HG03139 (cell line): ENCODE results near the gene SLIT3.

ENCODE experiments used
- ATAC-seq: cut with Tn5 transposase; IDR thresholded peaks from one replicate; pipeline ENCODE4 v1.9.1; 2021; ENCODE audit not compliant: unreplicated experiment

The SLIT3 gene

DNA sequence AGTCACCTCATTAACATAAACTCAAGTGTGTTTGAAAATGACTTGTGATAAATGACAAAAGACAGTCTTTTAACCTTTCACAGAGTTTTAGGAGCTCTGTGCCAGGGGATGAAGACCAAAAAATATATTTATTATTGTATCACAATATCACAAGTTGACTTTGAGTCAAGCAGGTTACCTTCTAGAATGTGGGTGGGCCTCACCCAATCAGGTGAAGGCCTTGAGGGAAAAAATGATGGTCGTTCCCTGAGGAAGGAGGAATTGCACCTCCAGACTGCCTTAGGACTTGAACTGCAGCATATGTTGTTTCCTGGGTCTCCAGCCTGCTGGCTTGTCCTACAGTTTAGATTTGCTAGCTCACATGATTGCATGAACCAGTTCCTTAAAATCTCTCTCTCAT, 680.1 kb downstream of the SLIT3 start:
- no peak for ATAC-seq

DNA sequence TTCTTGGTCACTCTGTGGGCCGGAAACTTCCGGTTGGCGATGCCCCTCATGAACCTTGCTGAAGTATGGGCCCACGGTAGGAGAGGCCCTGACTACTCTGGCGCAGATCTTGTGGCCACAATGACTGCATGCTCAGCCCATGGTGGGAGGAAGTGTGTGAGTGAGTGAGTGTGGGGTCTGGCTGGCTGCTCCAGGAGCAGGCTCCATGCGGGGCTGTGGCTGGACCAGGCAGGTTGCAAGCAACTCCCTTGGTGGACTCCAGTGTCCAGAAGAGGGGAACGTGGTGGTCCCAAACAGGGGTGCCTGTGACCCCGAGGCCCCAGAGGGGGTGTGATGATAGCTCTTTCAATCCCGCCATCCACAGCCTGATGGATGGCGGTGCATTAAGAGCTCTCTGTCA, 686.3 kb downstream of the SLIT3 start:
- ATAC-seq: no peak

DNA sequence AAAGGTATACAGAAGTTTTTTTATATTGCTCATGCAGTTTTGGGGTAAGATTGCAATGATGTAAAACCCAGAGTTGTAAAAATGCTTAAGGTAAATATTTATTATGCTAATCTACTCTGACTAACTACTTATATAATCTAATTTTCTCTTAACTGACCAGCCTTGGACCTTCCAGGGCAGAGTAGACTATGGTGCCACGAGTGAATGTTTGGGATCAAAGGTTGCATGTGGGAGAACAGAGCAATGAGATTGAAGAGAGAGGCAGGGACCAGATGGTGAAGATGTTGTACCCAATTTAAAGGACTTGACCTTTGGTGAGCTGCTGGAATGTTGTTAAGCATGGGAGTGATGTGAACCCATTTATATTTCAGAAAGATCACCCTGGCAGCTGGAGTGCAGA, 686.9 kb downstream of the SLIT3 start:
- ATAC-seq: no peak

DNA sequence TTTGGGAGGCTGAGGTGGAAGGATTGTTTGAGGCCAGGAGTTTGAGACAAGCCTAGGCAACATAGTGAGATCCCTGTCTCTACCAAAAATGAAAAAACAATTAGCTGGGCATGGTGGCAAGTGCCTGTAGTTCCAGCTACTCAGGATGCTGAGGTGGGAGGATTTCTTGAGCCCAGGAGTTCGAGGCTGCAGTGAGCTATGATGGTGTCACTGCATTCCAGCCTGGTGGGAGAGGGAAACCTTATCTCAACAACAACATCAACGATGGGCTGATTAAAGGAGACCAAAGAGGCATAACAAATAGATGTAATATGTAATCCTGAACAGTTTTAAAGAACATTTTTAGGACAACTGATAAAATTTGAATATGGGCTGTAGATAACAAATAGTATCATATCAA, 687.5 kb downstream of the SLIT3 start:
- no peak for ATAC-seq

DNA sequence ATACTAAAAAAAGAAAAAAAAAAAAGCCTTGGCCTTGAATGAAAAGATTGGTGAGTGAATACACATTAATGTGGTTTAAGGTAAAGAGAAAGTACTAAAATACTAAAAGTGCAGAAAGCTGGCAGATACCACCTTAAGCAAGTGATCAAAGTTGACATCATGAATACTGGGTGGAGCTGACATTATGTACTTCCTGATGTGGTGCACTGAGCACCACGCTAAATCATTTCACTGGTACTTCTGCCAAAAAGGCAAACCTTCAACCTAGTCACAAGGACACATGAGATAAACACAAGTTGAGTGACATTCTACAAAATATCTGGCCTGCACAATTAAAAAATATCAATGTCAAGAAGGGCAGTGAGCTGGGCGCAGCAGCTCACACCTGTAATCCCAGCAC, 687.9 kb downstream of the SLIT3 start:
- ATAC-seq: no peak

DNA sequence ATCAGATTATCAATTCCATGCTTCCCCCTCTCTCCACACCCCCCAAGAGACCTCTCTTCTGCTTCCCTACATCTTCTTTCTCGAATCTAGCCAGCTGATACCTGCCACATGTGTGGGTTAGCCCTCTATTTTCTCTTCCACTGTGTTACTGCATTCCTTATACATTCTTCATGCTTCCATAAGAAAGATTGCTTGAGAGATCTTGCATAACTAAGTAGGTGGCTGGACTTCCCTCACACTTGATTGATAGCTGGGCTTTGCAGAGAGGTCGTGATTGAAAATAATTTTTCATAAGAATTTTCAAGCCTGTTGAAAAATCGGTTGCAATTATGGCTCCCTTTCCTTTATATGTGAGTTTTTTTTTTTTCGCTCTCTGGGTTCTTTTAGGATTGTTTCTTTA, 688.8 kb downstream of the SLIT3 start:
- no peak for ATAC-seq
